HTR-8/SVneo (cell line): ENCODE data around the gene CFAP70.
"Not testable (repeated sequence)": the region's sequence is repeated elsewhere in the genome, so short reads cannot be mapped to it uniquely, and the experiment has no call there.

ENCODE experiments used
- DNase-seq: peaks from one replicate; pipeline ENCODE4 v3.0.0; 2011; ENCODE audit warnings: low spot score, mixed read lengths; ENCODE audit not compliant: insufficient read length
- FAIRE-seq: peaks from 2 replicates; lab custom pipeline; 2011; peaks lifted over from hg19 to GRCh38; lab: Jason Lieb, UNC

The CFAP70 gene

DNA sequence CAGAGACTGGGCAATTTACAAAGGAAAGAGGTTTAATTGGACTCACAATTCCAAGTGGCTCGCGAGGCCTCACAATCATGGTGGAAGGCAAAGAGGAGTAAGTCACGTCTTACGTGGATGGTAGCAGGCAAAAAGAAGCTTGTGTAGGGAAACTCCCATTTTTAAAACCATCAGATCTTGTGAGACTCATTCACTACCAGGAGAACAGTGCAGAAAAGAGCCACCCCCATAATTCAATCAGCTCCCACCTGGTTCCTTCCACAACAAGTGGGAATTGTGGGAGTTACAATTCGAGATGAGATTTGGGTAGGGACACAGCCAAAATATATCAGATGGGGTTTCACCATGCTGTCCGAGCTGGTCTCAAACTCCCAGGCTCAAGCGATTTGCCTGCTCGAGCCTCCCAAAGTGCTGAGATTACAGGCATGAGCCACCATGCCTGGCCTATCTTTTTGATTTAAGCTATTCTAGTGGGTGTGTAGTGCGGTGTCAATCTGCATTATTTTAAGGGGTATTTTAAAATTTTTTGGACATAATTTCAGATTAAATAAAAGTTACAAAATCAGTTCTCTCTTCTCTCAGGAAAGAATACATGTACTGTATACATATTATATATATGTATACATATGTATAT is 97.2 kb downstream of the CFAP70 start:
- FAIRE-seq = no peak

DNA sequence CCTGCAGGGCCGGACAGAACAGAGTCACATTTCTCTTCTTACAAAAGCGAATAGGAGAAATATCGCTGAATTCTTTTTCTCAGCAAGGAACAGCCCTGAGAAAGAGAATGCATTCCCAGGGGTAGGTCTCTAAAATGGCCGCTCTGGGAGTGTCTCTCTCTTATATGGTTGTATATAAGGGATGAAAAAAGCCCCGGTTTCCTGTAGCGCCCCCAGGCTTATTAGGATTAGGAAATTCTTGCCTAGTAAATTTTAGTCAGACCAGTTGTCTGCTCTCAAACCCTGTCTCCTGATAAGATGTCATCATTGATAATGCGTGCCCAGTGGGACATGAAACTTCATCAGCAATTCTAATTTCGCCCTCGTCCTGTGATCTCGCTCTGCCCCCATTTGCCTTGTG is 100.1 kb downstream of the CFAP70 start:
- not testable (repeated sequence) for FAIRE-seq, DNase-seq

More for the DNA sequence above, 97.2 kb downstream of the CFAP70 start:
- DNase-seq = no peak

DNA sequence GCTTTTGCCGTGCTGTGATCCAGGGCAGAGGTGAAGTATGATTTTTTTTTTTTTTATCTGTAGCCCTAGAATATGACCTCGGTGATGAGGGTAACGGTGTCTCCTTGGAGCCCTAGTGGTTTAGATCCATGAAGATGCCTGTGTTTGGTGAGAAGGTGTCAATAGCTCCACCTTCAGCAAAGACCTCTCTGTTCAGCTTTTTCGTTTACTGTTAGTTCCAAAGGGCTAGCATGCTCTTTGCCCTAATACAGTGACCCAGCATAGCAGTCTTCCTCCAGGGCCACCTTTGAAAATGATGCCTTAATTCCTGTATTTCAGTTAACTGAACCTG is 105.5 kb downstream of the CFAP70 start:
- DNase-seq (no peak), FAIRE-seq (no peak)

DNA sequence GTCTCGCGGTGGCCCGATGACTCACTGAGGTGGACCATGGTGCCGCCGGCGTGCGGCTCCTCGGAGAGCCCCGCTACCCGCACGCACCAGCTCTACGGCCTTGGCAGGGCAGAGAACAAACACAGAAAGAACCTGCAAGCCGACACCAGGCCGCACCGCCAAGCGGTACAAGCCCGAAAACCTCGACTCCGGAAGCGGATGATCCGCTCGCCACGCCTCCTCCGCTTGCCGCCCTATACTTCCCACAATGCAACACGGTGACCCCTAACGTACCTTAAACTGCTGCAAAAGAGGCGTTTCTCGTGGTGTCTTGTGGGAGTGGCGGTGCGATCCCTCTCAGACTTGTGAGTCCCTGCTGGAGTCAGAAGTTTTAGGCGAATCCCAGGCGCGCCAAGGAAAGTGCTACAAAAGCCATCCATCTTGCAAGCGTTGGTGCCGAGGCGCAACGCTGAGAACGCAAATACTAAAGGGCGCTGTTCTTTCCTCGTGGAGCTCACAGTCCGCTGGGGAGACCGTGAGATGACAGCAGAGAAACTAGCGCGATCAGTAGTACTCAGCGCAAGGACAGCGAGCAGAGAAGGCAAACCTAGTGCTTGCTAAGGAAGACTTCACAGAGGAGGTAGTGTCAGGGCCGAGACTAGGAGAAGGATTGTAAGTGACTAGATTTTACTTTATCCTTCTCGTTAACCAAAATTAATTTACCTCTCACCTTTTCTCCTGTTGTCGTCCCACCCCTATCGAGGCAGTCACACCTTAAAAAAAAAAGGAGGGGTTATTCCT is 106.0 kb downstream of the CFAP70 start, which contains the start of gene MRPS16:
Gene MRPS16 (minus strand): TSS at position 200 of the 780 bp plus-strand sequence. CDS start 162 bp downstream, at position 38.
- peak; percentile 95 for FAIRE-seq

DNA sequence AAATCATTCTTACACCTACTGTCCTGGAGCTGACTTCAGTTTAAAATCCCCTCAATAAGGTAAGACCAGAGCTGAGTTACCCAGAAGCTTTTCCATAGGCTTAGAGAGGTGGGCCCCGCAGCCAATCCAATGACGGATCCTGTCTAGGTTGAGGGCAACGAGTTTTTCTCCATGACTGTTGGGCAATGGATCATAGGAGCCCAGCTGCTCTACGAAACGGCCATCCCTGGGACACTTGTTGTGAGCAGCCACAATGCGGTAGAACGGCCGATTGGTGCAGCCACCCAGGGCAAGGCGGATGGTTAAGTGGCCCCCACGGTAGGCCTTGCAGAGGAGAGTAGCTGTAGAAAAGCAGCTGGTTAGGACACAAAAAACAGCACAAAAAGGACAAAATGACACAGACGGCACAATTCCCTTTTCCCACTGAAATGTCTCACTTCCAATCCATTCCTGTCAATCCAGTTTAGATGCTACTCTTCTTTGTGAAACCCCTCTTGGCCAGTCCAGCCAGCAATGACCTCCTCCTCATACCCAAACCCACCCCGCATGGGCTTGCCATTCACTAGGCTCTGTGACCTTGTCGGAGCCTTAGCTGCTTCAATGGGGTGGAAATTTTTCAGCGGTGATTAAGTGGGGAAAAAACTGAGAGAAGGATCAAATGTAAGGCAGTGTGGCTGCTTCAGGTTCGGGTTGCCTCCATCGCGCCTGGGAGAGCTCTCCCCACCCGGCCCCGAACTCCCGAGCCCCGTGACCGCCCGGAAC is 106.8 kb downstream of the CFAP70 start:
- FAIRE-seq (no peak), DNase-seq (no peak)

More for the DNA sequence above, 106.0 kb downstream of the CFAP70 start, which contains the start of gene MRPS16:
- peak; percentile 92 for DNase-seq

DNA sequence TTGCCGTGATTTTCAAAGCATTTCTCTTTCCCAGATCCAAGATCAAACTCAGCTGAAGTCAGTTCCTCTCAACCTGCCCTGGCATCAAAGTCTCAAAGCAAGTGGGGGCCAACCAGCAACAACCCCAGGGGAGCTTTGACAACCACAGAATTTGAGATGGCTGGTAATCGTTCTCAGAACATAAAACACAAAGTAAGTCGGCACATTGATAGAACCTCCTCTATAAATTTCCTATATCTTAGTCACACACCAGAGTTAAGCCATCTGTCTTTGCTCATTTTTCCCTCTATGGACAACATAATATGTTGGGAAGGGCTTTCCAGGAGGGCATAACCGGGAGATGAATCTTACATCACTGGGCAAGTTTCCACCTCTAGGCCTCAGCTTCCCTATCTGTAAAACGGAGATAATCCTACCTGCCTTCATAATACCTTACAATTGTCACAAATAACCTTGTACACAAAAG is 110.4 kb downstream of the CFAP70 start:
- no peak for DNase-seq
- no peak for FAIRE-seq

DNA sequence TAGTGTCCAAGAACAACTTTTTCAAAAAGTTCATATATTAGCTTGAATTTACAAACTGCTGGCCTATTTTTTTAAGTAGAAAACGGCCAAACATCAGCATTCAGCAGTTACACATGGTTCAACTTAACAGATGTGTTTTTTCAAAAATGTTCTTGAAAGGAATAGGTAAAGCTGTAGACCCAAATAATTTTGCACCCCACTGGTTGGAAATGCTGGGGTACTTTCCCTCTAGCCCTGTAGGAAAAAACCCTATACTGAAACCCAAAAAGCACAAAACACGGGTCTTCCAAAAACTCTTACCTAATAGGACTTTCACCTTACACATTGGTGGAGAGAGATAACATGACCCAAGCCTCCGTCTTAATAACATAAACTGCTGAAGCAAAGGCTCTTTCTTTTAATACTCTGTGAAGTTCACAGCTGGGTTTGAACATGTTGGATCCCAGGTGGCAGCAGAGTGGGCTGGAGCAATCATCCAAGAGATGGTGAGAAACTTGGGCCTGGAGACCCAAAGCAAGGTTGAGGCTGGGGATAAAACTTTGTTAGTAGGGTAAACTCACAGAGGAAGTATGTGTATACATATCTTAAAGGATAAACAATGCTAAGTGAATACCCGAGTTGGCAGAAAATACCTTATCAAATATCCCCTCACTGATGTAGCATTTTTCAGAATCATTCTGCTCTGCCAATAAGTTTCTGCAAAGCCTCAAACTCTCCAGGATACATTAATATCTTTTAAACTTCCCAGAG is 111.0 kb downstream of the CFAP70 start:
- no peak for FAIRE-seq
- DNase-seq = no peak

DNA sequence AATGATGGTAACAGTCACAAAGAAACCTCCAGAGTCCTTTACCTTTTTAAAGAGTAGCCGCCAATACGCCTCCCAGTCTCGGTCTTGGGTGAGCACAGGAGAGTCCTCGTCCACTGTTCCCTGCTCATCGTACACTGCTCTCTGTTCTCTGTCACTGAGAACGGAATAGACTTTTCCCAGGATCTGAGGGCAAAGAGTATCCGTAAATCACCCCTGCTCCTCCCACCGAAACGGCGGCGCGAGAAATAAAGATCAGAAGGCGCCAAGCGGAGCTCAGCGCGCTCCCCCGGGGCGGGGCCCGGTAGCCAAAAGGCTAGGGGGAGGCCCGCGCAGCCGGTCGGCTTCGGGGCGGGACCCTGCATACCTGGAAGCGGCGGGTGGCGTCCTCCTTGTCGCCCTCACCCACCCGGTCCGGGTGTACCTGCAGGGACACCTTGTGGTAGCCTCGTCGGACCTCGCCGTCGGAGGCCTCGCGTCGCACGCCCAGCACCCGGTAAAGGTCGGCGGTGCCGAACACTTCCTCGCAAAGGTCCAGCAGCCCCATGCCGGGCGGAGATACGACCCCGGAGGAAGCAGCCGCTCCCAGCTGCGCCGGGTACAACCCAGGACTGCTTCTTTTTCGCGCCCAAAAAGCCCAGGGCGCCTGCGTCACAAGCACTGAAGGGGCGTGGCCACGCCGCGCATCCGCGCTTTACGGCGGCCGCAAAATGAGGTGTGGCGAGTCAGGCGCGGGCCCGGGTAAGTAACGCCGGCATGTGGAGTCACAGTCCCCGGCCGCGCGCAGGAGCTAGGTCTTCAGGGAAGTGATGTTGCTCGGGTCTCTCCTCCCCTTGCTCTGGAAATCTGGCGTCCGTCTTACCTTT is 111.8 kb downstream of the CFAP70 start, which contains the start of gene DNAJC9:
Gene DNAJC9 (minus strand): TSS at position 610 of the 863 bp plus-strand sequence. CDS start 66 bp downstream, at position 544.
- peak; percentile 90 for DNase-seq
- peak; percentile 46 for FAIRE-seq

DNA sequence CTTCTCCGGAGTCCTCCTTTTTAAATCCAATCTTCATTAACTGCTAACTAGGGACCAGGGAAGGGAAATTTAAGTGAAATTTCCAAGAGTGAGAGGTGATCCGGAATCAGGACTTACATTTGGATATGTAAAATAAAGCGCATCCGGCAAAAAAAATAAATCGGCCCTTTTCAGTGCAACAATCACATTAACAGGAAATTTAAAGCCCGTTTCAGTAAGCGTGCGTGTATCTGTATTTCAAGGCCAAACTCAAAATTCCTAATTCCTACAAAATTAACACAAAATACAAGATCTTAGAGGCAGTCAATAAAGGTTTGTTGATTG is 112.4 kb downstream of the CFAP70 start:
- no peak for FAIRE-seq

DNA sequence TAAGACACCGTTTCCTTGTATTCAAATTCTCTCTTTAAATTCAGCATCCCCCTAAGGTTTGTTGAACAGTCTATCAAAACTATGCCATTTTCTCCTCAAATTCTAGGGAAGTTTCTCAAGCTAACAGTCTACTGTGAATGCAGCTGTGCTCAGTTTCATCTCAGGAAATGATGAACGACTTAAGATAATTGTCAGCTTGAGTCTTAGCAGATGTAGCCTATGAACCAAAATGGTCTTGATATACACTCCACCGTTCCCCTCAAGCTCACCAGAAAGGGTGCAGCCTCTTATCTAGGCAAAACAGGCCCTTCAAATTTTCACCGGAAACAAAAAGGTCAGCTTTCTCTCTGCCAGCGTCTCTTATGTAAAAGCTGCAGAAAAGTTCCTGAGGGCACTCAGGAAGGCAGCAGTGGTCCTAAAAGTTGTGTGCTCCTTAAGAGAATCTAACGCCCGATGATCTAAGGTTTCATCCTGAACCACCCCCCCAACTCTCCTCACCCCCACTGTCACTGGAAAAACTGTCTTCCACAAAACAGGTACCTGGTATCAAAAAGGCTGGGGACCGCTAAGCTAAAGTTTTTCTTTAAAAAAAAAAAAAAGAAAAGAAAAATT is 113.7 kb downstream of the CFAP70 start:
- DNase-seq (no peak), FAIRE-seq (no peak)

More for the DNA sequence above, 112.4 kb downstream of the CFAP70 start:
- DNase-seq = no peak

DNA sequence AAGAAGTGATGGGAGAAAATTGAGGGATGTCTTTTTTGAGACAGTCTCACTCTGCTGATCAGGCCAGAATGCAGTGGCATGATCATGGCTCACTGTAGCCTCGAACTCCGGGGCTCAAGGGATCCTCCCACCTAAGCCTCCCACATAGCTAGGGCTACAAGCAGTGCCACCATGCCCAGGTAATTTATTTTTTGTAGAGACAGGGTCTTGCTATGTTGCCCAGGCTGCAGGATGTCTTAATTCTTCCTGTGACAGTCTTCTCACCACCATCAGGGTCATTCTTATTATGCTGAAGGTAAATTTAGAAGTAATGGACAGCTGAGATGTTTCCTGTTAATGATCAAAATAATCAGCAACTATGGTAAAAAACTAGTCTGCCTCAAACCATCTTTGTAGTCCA is 118.8 kb downstream of the CFAP70 start:
- no peak for DNase-seq
- no peak for FAIRE-seq

DNA sequence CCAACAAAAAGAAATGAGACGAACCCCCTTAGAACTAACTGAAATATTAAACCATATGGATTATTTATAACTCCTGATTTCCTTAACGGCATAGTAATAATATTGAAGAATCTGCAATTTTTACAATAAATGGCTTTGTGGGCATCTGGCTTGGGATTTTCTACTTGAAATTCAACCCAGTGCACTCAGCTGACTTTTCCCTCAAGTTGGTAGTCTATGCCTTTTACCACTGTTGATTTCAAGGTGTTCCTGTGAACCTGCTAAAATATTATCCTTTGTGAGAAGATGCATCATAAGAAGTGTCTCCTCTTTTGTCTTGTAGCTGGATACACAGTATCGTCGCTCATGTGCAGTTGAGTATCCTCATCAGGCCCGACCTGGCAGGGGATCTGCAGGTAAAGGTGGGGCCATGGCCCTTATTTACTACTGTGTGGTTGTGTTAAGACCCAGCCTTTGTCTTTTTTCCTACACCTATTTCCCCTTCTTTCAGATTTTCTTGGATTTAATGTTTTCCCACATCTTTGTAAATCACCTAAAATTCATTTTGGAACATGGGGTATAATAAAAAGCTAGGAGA is 119.6 kb downstream of the CFAP70 start:
- FAIRE-seq (no peak), DNase-seq (no peak)

DNA sequence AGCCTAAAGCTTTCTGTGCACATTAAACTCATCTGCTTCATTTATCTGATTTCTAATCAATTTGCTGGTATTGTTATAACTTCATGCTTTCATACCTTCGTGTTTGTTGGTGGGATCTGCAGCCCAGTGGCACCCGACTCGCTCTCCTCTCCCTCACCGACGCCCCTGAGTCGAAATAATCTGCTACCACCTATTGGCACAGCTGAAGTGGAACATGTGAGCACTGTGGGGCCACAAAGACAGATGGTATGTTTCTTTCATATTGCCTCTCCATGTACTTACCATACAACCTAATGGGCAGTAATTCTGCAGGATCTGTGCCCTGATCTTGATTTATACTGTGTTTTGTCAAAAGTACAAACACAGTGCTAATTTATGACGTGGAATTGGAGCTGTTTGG is 124.0 kb downstream of the CFAP70 start:
- no peak for FAIRE-seq
- DNase-seq = no peak

DNA sequence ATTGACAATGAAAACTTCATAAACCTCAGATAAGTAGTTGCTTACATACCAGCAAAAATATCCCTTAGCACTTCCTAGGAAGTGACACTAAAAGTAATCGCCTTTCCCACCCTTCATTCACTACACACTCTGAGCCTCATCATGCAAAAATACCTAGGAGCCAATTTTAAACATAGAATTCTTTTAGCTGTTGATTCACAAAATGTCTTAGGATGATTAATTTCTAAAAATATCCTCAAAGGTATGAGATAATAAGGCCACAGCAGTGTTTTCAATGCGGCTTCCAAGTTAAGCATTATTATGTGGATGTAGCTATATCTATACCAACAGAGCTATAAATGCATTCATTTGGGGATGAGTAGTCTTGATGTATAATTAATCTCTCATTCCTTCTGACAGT is 124.8 kb downstream of the CFAP70 start:
- DNase-seq (no peak), FAIRE-seq (no peak)

DNA sequence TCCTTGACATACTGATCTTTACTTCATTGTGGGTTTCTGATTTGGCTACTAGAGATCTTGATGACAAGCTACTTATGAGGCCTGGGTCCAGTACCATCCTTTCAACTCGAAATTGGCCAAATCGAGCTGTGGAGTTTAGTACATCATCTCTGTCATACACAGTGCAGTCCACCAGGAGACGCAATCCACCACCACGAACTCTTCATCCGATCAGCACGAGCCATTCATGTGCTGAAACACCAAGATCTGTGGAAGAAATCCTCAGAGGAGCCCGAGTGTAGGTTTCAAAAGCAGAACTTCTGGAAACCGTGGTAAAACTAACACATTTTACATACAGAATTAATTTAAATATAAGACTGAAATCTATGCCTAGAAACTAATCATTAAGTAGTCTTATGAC is 125.8 kb downstream of the CFAP70 start:
- DNase-seq = no peak
- no peak for FAIRE-seq

DNA sequence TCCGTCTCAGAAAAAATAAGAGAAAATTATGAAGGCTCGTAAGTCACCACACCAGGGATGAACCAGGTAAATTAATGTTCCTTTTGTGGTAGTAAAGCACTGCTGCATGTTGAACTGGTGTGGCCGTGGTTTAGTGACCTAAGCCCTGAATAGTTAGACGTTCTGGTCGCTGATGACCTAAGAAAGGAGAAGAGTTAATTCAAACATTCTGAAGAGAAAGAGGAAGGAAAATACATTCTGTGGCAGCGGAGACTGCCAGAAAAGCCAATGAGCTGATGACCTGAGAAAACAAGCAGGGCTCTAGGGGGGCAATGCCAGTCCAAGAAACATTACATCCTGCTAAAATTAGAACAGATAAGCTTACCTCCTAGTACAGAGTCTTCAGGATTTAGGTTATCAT is 129.1 kb downstream of the CFAP70 start:
- no peak for FAIRE-seq

DNA sequence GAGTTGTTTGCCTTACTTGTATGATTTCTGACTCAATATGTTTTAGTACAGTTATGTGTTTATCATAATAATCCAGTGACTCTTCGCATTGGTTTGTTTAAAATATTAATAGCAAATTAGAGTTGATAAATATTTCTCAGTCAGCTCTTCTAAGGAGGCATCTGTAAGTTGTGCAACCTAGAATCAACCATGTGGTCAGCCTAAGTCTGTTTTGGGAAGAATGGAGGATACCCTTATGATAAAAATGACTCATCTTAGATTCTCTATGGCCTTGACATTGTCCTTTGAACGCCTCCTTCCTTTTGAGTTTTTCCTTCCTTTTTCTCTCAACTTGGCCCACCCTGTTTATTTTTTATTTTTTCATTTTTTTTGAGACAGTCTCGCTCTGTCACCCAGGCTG is 130.4 kb downstream of the CFAP70 start:
- no peak for DNase-seq
- FAIRE-seq = no peak

More for the DNA sequence above, 129.1 kb downstream of the CFAP70 start:
- DNase-seq = no peak

DNA sequence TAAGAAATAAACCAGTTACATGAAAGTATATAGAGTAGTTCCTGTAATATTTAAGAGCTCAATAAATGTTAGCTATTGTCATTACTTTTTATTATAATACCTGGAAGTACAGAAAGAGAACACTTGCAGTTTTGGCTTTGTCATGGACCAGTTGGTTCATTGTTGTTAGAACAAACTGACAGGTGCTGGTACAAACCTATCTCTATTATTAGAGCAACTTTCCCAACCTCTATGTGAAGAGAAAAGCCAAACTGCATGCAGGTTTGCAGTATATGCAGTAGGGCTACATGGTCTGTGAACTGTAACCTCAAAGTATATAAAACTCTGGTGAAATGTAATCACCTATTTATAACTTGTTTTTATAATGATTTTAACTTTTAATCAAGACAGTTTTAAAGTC is 132.0 kb downstream of the CFAP70 start:
- no peak for FAIRE-seq
- no peak for DNase-seq
